Myometrial cell (primary cell): ENCODE measurements around the gene PEA15. TPM values are rescaled to one million over a fixed set of nuclear protein-coding genes. Genes with fewer than 3 reads are reported as not detected.

Experiments used
- total RNA-seq: library from RNA; depleted of rRNA; stranded (reverse); fragments of >200 nt; gene quantifications from 2 replicates; pipeline ENCODE4 v1.2.3, GENCODE V29; 2015

PEA15 gene, protein sequence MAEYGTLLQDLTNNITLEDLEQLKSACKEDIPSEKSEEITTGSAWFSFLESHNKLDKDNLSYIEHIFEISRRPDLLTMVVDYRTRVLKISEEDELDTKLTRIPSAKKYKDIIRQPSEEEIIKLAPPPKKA
- total RNA-seq = 77.8 and 102 TPM in 2 replicates

DNA sequence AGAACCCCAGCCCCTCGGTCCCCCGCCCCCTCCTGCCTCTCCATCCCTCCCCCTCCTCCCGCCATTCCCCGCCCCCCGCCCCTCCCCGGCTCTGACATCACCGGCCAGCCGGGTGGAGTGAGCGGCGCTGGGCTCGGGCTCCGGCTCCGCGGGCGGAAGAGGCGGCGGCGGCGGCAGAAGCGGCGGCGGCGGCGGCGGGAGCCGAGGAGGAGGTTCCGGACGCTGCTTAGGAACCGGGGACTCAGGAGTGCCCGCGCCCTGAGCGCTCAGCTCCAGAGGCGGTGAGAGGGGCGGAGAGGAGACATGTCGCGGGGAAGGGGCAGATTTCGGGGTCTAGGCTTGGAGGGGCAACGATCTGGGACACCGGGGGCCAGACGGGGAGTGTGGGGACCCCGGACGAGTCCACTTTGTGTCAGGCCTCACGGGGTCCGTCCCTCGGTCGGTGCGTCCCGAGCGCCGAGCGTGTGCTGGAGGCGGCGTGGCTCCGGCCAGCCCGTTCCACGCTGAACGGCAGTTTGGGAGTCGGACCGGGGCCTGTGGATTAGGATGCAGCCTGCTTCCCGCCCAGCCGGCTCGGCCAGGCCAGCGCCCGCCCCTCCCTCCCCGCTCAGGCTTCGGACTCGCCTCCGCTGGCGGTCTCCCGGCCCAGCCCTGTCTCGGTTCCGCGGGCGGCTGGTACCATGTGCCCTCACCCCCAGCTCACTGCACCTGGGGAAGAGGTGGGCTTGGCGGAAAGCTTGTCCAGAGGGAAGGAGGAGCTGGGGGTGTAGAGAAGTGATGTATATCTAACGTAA, at the start of gene PEA15:
Gene PEA15, plus strand, starts transcription at position 143 of the 794 bp plus-strand sequence. CDS start 6,161 bp downstream, outside the sequence.

DNA sequence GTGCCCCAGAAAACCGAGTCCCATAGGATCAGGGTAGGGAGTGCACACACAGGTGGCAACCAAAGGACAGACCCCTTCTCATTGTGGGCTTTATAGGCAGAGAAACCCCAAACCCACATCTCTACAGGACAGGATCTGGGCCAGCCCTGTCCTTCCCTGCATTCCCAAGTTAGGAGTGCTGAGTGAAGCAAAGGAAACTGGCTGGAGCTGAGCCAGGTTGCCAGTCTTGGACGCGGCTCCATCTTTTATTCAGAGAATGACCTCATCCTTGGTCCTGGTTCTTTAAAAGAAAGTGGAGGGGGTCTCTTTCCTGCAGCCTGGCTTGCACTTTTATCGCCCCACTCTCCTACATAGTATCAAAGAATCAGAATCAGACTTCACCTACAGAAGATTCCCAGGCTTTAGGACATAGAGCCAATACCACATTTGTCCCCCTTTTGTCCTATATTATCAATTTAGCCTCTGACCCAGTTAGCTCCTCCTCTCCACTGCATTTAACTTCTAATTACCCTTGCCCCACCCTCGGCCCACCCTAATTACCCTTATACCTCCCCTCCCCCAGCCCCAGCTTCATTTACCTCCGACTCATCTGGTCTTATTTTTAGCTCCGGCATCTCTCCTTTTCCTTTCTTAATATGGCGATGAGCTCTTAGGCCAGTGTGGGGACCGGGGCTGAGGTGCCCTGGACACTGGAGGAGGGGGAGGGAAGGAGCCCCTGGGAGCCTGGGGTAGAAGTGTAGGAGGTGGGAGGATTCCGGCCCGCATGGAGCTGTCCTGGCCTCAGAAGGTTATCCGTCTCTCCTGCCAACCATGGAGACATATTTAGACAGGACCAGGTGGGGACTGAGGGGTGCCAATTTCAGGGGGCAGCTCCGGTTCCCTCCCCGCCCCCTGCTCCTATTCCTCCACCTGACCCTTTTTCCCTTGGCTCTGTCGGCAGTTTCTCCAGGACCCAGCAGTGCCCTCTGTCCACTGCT, 15.2 kb upstream of the PEA15 start, which contains the start of gene CASQ1:
Gene CASQ1, plus strand, starts transcription at position 927 of the 977 bp plus-strand sequence. CDS start 177 bp downstream, outside the sequence.

DNA sequence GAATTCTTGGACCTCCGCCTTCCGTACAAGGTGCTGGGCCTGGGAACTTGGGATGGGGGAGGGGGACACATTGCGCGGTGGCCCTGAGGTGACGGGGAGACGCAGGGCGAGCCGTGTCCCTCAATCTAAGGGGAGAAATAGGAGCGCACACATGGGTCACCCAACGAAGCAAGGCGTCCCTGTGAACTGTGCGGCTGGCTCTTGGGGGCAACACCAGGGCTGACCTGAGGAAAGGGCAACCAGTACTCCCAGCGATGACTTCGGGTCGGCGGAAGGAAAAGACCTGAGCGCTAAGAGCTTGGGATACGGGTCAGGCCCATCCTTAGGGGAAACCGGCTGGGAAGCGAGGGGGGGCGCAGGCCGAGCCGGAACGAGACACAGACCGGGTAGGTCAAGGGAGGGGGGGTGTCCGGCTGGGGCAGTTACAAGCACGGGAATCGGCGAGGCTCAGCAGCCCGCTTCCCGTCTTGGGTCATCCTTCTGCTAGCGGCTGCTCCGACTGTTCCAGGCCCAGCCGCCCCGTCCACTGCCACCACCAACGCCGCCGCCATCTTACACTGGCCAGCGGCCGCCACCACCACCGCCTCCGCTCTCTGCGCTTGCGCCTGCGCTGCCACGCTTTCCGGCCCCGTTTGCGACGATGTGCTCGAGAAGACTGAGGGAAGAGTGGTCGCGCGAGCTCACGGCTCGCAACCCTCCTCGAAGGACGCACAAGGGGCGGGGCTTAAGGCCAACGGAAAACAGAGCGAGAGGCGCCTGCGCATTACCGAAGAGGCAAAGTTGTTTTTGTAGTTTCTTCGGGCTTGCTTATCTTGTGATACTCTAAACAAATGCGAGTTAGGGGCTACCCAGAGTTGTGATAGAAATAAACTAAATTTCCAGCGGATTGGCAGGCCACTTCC, 57.0 kb downstream of the PEA15 start, which contains the start of gene DCAF8:
Gene DCAF8, minus strand, starts transcription at position 657 of the 902 bp plus-strand sequence. CDS start 18,541 bp downstream, outside the sequence.

Other genes starting within 250 kb of the PEA15 start
- gene PIGM, start 173.4 kb upstream of the PEA15 start, total RNA-seq = 1.7 and 2.7 TPM in 2 replicates
- not detected in 2 replicates for gene KCNJ10, start 135.2 kb upstream of the PEA15 start, total RNA-seq
- gene KCNJ9, start 123.8 kb upstream of the PEA15 start, total RNA-seq = 0.71 TPM in 1 of 2 replicates, not detected in the other
- gene IGSF8, start 106.8 kb upstream of the PEA15 start, total RNA-seq = 15.6 and 17.9 TPM in 2 replicates
- gene ATP1A2, start 89.6 kb upstream of the PEA15 start, total RNA-seq = not detected in 2 replicates
- gene ATP1A4, start 53.8 kb upstream of the PEA15 start, total RNA-seq = not detected in 2 replicates
- not detected in 2 replicates for gene CASQ1, start 14.8 kb upstream of the PEA15 start, total RNA-seq
- gene DCAF8, start 57.2 kb downstream of the PEA15 start, total RNA-seq = 43.0 and 45.9 TPM in 2 replicates
- 44.1 and 111 TPM in 2 replicates for gene PEX19, start 79.7 kb downstream of the PEA15 start, total RNA-seq
- gene COPA, start 137.9 kb downstream of the PEA15 start, total RNA-seq = 275 and 281 TPM in 2 replicates
- gene NCSTN, start 138.0 kb downstream of the PEA15 start, total RNA-seq = 86.8 TPM in 2 replicates
- not detected in 2 replicates for gene NHLH1, start 161.7 kb downstream of the PEA15 start, total RNA-seq
- gene VANGL2, start 195.2 kb downstream of the PEA15 start, total RNA-seq = not detected in 2 replicates